HG02678 (cell line): ENCODE measurements around the gene PET100.

Experiments
- ATAC-seq: cut with Tn5 transposase; IDR thresholded peaks from one replicate; pipeline ENCODE4 v1.9.1; 2021; ENCODE audit warnings: mild to moderate bottlenecking, moderate library complexity; ENCODE audit not compliant: unreplicated experiment

The PET100 gene

DNA sequence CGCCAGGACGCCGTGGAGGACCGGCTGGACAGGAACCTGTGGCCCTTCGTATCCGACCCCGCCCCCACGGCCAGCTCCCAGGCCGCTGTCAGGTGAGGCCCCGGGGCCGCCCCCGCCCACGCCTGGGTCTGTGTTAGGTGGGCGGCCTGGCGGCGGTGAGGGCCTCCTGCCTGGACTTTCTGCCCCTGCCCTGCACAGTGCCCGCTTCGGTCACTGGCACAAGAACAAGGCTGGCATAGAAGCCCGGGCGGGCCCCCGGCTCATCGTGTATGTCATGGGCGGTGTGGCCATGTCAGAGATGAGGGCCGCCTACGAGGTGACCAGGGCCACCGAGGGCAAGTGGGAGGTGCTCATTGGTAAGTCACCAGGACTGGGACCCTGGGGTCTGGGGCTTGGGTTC is 17.6 kb downstream of the PET100 start:
- ATAC-seq = no peak

DNA sequence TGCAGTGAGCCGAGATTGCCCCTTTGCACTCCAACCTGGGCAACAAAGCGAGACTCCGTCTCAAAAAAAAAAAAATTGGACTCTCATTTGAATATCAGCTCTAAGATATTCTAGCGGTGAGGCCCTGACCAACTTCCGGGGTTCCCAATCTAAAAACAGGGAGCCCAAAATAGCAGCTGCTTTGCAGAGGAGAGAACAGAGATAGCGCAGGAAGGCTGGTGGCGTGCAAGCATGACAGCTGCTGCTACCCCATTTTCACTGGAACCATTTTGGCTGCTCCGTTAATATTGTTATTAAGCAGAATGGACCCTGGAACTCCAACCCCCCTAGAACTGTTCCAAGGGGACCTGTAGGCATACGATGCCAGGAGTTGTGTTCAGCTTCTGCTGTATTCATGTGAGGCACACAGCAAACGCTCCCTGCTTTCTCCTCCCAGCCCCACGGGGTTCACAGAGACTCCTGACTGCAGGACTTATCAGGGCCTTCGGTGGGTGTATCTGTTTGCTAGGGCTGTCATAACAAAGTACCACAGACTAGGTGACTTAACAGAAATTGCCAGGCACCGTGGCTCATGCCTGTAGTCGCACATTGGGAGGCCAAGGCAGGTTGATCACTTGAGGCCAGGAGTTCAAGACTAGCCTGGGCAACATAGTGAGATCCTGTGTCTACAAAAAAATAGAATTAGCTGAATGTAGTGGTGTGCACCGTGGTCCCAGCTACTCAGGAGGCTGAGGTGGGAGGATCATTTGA is 18.8 kb downstream of the PET100 start:
- no peak for ATAC-seq

DNA sequence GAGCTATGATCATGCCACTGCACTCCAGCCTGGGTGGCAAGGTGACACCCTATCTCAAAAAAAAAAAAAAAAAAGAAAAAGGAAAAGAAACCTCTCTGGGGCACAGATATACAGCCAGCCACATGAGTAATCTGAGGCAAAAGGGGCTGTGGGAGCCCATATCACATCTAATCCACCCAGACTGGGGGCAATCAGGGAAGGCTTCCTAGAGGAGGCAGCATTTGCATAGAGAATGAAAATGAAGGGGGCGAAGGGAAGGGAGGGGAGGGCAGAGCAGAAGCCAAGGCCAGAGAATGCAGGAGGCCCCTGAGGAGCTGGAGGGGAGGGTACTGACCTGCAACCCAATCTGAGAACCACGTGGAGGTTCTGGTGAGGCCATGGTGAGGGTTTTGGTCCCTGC is 20.6 kb downstream of the PET100 start:
- ATAC-seq = no peak

GRCh38 chr19:7652061-7652641 is 22.6 kb downstream of the PET100 start:
- ATAC-seq = no peak

GRCh38 chr19:7654401-7654800 is 24.8 kb downstream of the PET100 start:
- ATAC-seq = no peak

DNA sequence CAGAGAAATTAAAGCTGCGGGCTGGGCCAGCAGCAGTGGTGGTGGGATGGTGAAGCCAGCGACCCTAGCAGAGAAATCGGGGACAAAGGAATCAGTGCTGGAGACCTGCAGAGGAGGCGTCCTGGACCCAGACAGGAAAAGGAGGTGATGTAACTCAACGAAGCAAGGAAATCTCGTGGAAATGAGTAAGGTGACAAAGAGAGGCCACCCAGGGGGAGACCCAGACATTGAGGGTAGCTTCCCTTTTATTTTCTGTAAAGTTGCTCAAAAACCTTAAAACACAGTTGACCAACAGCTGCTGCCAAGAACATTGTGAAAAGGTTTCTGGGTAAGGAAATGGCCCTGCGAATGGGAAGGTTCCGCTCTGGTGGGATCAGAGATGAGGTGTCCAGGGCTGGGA is 26.0 kb downstream of the PET100 start:
- no peak for ATAC-seq

DNA sequence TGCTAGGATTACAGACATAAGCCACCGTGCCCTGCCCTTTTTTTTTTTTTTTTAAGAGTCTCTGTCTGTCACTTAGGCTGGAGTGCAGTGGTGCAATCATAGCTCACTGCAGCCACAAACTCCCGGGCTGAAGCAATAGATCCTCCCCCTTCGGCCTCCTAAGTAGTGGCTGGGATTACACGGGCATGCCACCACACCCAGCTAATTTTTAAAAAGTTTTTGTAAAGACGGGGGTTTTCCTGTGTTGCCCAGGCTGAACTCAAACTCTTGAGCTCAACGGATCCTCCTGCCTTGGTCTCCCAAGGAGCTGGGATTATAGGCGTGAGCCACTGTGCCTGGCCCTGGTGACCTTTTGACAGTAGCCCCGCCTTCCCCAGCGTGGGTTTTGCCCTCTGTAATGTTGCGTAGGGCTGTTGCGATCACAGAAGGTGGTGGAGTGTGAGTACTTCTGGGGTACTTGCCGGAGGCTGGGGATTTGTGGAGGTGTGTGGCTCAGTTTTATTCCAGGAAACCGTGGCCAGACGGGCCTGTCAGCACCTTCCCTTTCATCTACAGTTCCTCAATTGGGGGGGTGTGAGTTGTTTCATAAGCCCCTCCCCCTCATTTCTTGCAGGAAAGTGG is 27.6 kb downstream of the PET100 start:
- no peak for ATAC-seq

GRCh38 chr19:7658219-7658686 is 28.7 kb downstream of the PET100 start:
- ATAC-seq = peak; percentile 72

GRCh38 chr19:7661744-7662538 is 32.3 kb downstream of the PET100 start:
- no peak for ATAC-seq

DNA sequence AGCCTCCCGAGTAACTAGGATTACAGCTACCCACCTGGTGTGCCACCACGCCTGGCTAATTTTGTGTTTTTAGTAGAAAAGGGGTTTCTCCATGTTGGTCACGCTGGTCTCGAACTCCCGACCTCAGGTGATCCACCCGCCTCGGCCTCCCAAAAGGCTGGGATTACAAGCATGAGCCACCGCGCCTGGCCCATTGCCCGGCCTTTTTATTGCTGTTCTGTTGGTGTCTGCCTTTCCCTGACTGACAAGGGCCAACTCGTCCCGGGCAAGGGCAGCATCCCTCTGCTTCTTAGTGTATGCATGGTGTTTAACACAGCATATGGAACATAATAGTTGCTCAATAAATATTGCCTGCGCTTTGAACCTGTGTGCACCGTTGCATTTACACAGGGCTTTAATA is 33.1 kb downstream of the PET100 start:
- ATAC-seq = no peak

DNA sequence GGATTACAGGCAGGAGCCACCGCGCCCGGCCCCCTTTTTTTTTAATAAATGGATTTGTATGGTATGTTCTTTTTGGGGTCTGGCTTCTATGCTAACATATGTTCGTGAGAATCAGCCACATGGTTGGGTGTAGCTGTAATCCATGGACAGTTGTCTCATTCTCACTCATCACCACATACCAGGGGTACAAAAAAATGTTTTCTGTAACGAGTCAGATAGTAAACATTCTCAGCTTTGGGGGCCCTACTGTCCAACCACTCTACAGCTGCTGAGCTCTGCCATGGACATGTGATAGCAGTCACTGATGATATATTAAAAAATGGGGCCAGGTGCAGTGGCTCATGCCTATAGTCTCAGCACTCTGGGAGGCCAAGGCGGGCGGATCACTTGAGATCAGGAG is 34.1 kb downstream of the PET100 start:
- ATAC-seq = no peak

DNA sequence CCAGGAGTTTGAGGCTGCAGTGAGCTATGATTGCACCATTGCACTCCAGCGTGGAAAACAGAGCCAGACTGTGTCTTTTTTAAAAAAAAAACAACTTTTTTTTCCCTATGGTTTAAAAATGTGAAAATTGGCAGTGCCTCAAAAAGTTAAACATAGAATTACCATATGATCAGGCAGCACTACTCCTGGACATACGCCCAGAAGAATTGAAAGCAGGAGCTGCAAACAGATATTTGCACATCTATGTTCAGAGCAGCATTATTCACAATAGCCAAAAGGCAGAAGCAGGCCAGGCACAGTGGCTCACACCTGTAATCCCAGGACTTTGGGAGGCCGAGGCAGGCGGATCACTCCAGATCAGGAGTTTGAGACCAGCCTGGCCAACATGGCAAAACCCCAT is 35.5 kb downstream of the PET100 start:
- no peak for ATAC-seq

GRCh38 chr19:7668842-7669241 is 39.2 kb downstream of the PET100 start, which contains the start of gene RETN:
RETN (plus strand) TSS chr19:7669049; CDS start chr19:7669327, 278 bp downstream.
- no peak for ATAC-seq

DNA sequence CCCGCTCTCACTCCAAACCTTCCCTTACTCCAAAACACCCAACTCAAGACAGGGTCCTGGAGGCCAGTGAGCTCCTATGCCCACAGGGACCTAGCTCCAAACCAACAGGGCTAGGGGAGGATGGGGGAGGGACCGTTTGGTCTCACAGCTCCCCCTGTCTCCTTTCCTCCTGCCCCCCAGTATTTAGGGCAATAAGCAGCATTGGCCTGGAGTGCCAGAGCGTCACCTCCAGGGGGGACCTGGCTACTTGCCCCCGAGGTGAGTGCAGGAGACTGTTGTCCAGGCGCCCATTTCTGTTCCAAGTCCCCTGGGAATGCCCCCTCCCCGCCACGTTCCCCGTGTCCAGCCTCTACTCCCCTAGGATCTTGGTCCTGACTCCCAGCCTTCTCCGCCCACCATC is 40.0 kb downstream of the PET100 start:
- ATAC-seq = no peak

DNA sequence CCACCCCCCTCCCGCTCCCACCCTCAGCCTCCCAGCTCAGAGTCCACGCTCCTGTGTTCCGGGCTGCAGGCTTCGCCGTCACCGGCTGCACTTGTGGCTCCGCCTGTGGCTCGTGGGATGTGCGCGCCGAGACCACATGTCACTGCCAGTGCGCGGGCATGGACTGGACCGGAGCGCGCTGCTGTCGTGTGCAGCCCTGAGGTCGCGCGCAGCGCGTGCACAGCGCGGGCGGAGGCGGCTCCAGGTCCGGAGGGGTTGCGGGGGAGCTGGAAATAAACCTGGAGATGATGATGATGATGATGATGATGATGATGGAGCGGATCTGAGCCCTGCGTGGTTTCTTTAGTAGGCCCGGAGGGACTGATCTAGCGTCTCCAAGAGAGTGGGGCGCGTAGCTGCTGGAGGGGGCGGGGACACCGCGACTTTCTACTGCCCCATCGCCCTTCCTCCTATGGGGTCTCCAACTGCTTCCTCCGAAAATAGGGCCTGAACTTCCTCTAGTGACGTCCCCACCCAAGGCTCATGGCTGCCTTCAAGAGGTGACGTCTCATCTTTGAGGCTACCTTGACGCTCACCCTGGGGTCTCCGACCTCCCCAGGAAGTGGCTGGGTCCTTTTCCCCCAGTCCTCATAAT is 40.7 kb downstream of the PET100 start:
- no peak for ATAC-seq

GRCh38 chr19:7670790-7671189 is 41.2 kb downstream of the PET100 start:
- ATAC-seq = no peak

GRCh38 chr19:7672522-7672921 is 42.9 kb downstream of the PET100 start:
- no peak for ATAC-seq

- no peak for ATAC-seq
These were observed 44.7 kb downstream of the PET100 start for GRCh38 chr19:7674010-7675005.

DNA sequence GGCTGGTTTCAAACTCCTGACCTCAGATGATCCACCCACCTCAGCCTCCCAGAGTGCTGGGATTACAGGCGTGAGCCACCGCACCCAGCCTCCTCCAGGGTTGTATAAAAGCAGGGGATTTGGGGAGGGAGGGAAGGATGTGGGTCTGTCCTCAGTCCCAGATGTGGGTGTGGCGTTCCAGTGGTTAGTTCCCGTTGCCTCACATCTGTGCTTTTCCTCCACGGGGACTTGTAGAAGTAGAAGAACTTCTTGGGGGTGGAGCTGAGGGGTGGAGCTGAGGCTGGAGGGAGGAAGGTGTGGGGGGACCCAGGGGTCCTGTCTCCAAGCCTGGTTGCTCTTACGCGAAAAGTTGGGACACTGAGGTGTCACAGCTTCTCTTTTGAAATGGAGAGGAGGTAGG is 46.8 kb downstream of the PET100 start:
- ATAC-seq = no peak

DNA sequence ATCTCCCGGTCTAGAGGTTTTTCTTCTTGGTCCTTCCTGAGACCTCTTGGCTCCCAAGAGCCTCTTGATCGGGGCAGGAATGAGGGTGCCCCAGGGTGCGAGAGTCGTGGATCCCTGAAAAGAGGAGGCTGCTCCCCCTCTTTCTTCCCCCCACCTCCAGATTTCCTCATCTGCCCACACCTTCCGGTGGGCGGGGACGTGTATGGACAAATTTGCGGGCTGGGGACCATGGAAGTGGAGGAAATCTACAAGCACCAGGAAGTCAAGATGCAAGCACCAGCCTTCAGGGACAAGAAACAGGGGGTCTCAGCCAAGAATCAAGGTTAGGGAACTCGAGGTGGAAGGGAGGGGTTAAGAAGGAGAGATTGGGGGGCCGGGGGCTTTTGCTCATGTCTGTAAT is 47.3 kb downstream of the PET100 start, which contains the start of gene MCEMP1:
Gene MCEMP1 (plus strand): TSS at position 237 of the 400 bp plus-strand sequence. CDS start 31 bp downstream, at position 268.
- ATAC-seq = no peak
